Suppressor macrophage (primary cell): Measurements from ENCODE around the gene ABTB1.
A peak's percentile ranks its signal among the peaks of the same experiment; 100 is the strongest.
"Not testable (repeated sequence)": the region's sequence is repeated elsewhere in the genome, so short reads cannot be mapped to it uniquely, and the experiment has no call there.

Source experiments
- DNase-seq, 4 experiments: peaks; one replicate each; pipeline ENCODE4 v3.0.0-alpha.2; 2020 to 2022

ABTB1 gene

DNA sequence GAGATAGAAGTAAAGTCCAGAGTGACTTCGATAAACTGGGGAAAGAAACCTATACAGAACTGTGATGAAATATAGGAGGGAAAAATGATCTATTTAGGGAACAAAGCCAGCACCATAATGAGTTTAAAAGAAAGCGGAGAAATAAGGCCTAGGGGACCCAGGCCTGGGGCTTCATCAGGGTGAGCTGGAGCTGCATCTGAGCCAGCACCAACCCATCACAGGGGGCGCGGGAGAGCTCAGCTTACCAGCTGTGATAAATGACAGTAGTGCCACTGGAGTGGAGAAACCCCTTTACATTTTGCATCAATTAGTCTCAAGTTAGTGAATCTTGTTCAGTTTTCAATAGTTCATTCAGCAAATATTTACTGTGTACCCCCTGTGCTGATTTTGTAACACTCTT lies 22.5 kb upstream of the ABTB1 start:
- no peak for DNase-seq

DNA sequence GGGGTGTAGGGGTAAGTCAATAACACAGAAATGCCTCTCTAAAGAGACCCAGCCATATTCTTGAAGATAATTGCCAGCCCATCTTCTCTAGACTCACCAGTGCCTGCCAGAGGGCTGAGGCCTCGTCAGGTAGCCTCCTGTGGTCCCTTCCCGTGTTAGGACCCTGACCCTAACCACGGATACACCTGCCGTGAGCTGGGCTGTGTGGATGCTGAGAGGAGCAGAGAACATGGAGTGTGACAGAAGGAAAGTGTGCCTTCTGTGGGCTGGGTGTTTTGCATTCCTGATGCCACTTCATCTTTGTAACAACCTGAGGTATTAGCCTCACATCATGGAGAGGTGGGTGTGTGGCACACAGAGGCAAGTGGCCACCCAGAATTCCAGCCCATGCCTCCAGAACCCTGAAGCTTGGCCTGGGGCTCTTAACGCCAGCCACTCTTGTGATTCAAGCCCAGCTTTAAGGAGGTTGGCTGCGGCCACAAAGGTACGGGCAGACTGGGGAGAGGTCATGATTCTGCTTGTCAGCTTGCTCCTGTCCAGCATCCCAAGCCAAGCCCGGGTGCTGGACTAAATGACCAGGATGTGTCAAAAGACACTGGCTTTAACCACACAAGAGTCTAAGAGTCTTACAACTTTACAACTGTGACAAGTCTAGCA lies 21.1 kb upstream of the ABTB1 start:
- no peak for DNase-seq

DNA sequence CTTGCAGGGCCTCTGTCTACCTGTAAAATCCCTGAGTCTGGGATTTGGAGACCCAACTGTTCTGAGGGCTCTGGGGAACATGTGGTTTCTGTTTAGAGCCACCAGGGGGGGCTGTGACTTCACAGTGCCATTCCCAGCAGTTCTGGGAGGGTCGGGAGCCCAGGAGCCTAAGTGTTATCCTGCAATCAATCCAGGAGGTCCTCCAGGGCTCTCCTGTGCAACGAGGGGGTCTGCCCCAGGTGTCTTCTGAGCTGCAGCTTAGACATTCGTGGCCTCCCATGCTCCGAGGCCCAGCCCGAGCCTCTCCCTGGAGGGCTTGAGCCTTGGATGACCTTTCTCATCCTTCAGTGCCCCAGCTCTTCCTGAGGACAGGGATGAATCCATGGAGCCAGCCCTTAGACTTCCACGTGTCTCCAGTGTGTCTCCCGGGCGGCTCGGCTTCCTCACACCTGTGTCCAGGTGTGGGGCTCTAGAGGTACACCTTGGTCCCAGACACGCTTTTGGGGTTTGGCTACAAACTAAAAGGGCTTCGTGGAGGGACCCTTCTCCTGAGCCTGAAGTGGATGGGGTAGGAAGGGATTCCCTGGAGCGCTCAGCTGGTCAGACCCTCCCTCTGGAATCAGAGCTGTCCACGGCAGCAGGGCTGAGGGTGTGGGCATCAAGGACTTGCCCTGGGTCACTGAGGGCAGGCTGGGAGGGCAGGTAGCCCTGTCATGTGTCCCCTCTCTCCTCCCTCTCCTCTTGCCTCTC lies 20.3 kb upstream of the ABTB1 start:
- DNase-seq, result peak; percentile 63 to 77 (median 72)

DNA sequence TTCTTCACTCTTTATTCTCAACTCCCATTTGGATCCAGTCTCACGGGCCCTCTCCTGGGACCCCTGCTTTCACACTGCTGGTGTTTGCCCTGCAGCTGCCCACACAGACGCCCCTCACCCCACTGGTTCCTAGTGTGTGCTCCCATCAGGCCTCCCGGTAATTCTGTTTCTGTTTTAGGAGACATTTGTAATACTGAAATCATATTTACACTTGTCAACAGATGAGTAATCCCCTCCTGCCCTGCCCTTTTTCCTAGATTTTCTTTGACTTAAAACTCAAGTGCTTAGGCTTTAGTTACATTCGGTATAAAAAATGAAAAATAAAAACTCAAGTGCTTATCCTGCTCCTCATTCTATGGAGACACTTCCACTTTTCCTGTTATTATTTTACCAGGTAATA lies 18.4 kb upstream of the ABTB1 start:
- DNase-seq, result peak in 1 of 4 experiments; percentile 16

DNA sequence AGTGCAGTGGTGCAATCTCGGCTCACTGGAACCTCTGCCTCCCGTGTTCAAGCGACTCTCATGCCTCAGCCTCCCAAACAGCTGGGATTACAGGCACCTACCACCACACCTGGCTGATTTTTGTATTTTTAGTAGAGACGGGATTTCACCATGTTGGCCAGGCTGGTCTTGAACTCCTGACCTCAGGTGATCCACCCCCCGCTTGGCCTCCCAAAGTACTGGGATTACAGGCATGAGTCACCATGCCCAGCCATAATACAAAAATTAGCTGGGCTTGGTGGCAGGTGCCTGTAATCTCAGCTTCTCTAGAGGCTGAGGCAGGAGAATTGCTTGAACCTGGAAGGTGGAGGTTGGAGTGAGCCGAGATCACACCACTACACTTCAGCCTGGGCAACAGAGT lies 17.8 kb upstream of the ABTB1 start:
- DNase-seq, result not testable (repeated sequence)

DNA sequence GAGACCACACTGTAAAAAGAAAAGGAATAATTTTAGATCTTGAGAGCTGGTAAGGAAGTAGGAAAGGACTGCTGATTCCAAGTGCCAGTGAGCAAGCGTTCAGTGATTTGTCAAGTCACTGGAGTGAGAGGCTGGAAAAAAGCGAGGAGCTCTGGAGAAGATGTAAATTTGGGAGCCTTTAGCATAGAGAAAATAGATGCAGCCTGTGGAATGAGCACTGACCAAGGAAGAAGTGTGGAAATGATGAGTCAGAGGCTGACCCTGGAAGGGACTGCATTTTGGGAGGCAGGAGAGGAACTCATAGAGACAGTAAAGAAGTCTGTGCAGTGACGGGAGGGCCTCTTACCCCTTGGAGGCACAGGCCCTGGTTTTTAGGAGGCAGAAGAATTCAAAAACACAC lies 17.1 kb upstream of the ABTB1 start:
- DNase-seq, result peak; percentile 31 to 68 (median 58)

DNA sequence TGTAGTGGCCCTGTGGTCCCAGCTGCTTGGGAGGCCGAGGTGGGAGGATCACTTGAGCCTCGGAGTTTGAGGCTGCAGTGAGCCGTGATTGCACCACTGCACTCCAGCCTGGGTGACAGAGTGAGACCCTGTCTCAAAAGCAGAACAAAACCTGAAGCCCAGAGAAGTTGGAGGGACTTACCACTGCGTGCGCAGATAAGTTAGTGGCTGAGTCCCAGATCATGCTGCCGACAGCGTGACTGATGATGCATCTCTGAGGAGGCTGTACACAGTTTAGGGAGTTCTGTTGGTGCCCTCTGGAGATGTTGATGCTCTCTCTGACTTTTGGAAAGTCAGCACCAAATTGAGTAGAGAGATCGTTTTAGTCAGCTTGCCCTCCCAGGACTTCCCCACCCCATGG lies 15.8 kb upstream of the ABTB1 start:
- DNase-seq, result no peak

DNA sequence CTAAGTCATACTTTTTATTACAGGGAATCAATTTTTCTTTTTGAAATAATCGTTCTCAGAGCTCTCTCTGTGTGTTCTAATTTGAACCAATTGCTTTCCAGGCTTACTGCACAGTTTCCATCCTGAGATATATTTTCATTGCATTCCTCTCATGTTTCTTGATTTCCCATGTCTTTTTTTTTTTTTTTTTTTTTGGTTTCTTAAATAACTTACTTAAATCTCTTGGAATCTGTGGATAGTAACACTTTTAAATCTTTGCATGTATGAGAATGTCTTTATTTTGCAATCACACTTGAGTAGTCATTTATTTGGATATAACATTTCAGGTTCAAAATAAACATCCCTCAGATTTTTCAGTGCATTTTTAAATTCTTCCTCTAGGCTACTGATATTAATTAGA lies 14.5 kb upstream of the ABTB1 start:
- DNase-seq, result no peak

DNA sequence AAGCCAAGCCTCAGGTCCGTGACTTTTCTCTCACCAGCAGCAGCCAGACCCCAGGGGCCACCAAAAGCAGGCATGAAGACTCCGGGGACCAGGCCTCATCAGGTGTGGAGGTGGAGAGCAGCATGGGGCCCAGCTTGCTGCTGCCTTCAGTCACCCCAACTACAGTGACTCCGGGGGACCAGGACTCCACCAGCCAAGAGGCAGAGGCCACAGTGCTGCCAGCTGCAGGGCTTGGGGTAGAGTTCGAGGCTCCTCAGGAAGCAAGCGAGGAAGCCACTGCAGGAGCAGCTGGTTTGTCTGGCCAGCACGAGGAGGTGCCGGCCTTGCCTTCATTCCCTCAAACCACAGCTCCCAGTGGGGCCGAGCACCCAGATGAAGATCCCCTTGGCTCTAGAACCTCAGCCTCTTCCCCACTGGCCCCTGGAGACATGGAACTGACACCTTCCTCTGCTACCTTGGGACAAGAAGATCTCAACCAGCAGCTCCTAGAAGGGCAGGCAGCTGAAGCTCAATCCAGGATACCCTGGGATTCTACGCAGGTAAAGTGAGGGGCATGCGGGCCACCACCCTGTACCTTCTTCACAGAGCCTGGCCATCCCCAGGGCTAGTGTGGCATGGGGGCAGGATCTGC lies 12.0 kb upstream of the ABTB1 start:
- no peak for DNase-seq

DNA sequence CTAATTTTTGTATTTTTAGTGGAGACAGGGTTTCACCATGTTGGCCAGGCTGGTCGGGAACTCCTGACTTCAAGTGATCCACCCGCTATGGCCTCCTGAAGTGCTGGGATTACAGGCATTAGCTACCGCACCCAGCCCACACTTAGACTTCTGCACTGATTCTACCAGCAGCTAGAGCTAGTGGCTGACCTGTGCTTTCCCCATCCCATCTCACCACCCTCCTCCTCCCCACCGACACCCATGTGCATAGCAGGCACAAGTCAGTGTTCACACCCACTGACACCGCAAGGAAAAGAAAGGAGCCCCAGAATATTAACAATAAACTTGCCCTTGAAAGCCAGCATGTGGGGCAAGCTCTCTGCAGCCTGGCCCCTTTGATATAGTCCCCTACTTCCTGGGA lies 11.2 kb upstream of the ABTB1 start:
- DNase-seq, result no peak

DNA sequence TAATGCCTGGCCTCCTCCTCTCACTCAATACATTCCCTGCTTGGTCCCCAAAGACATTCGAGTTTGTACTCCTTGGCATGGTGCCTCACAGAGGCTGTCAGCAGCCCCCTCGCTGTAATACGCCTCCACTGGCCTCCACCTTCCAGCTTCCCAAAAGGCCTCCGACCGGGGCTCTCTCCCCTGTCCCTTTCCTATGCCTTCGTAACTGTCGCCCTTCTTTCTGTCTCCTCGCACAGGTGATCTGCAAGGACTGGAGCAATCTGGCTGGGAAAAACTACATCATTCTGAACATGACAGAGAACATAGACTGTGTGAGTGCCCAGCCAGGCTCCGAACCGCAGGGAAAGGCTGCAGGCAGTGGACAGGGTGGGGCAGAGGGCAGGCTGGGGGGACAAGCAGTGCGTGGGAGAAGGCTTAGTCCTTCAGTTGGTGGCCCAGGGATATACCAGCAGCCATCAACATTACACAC lies 10.7 kb upstream of the ABTB1 start:
- DNase-seq, result no peak

DNA sequence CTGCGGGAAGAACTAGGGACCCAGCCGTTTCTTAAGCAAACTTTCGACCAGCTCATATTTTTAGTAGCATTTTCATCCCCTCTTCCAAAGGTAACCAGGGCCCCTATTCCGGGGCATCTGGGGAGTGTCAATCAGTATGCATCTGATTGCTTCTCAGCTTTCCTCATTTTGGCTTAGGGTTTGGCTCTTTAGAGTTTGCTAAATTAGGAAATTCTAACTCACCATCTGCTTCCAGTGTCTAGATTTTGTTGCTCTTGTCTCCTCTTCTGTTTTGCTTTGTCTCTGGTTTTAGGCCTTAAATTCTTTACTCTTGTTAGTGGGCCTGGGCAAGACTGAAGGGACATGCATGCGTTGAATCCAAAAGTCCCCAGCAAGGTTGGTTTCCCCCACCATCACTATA lies 9.6 kb upstream of the ABTB1 start:
- DNase-seq, result no peak

DNA sequence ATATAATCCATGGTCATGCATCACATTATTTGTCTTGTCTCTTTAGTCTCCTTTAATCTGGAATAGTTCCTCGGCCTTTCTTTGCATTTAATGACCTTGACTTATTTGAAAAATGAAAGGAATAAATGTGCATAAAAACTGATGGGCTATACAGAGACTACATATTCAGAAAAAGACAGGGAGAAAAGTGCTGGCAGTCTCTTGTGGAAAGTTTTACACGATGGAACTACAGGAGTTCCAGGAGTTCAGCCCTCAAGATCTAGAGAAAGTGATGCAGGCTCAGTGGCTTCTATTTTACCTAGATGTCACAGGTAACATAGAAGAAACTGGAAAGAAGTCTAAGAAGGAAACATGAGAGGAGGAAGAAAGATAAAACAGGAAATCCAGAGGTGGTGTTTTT lies 7.6 kb upstream of the ABTB1 start:
- DNase-seq, result no peak

DNA sequence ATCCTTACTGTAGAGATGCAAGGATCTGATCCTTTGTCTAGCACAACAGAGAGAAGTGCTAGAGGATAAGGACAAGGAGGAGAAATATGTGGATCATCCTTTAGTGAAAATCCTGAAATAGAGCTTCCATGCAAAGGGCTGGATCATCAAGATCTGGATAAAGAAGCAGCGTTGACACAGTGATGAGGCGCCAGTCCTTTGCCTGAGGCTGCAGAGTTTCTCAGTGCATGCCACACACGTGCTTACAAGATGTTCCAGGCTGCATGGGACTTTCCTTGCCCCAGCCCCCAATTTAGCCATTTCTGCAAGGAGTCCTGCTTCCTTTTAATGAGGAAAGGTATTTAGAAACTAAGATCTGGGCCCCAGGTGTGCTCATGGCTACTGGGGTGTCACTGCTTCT lies 7.2 kb upstream of the ABTB1 start:
- DNase-seq, result no peak

DNA sequence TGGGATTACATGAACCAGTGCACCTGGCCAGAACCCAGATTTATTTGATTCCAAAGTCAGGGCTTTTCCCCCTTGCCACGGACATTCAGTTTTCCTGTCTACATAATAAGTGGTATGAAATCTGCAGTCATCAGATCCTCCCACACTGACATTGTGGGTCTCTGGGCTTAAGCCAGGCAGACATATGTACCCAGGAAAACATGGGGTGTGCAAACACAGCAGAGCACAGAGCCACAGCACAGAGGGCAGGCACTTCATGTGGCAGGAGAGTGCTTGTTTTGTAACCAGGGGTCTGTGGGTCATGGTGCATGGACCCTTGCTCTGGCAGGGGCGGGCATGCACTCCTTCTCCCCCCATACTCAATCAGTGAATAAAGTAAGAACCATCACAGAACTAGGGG lies 6.1 kb upstream of the ABTB1 start:
- DNase-seq, result no peak

DNA sequence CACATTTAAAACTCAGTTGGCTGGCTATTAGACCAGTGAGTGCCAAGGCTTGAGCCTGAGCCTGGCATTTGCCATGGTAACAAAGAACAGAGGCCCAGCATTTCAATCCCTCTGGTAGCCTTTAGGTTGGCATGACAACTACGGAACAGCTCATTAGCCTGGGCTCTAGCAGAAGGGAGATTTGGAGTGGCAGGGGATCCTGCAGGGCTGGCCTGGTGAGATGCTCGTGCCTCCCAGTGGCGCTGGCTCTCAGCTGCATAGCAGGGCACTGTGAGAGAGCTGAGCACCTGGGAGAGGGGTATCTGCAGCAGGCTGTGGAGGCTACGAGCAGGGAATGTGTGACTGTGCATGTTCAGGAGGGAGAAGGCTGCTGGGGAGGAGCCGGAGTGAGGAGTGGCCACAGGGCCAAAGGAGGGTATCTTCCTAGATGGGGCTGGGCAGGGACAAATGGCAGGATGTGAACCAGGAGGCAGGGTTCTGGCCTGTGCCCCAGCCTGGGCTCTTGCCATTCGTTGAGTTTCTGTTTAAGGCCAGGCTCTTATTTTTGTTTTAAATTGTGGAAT lies 5.6 kb upstream of the ABTB1 start:
- DNase-seq, result no peak

DNA sequence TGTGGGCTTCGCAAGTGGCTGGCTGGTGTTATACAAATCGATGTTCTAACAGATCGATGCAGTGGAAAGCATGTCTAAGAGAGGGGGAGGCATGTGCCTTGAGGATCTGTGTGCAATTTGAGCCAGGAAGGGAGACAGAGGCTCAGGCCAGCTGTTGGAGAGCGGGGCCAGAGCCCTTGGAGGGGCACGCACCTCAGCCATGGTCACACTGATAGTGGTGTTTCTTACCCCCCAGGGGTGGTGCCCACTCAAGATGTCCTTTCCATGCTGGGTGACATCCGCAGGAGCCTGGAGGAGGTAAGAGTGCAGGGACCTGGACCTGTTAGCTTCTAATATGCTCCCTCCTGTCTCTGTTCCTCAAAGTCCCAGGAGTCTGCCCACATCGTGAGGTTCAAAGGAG lies 3.8 kb upstream of the ABTB1 start:
- no peak for DNase-seq

DNA sequence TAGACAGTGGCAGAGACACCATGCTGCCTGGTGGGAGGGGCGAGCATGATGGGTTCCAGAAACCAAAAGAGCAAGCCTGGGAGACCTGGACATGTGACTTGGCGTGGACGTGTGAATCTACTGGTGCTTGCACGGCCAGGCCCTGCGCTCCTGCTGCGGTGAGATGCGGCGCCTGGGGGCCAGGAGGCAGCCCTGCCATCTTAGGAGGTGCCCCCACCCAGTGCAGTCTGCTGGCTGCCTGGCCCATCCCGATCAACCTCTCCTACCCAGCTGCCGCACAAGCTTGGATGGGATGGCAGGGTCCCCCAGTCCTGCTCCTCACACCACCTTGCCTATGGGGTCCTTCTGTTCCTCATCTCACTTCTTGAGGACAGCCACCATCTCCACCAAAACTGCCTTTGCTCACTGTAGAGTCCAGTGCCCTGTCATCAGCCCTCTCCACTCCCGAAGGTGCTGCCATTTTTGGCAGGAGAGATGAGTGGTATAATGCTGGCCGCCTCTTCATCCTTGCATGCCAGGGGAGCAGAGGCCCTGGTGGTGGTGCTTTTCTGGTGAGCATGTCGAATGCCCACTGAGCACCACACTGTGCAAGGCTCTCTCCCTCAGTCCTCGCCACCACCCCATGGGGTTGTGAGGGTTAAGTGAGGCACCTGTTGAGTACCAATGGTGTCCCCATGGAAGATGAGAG lies 3.1 kb upstream of the ABTB1 start:
- DNase-seq, result no peak

DNA sequence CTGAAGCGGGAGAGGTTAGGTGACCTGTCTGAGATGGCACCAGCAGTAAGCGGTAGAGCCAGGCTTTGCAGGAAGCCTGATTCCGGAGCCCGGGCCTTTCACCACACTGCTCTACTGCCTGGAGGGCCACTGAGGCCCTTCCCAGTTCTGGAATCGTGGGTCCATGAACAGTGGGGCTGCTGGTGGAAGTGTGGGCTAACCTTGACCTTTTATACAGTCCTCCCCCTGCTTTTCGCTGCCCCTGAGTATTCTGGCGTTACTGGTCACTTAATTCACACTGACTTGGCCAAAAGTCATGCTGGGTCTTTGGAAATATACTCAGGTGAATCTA lies 2.6 kb upstream of the ABTB1 start:
- DNase-seq, result no peak

DNA sequence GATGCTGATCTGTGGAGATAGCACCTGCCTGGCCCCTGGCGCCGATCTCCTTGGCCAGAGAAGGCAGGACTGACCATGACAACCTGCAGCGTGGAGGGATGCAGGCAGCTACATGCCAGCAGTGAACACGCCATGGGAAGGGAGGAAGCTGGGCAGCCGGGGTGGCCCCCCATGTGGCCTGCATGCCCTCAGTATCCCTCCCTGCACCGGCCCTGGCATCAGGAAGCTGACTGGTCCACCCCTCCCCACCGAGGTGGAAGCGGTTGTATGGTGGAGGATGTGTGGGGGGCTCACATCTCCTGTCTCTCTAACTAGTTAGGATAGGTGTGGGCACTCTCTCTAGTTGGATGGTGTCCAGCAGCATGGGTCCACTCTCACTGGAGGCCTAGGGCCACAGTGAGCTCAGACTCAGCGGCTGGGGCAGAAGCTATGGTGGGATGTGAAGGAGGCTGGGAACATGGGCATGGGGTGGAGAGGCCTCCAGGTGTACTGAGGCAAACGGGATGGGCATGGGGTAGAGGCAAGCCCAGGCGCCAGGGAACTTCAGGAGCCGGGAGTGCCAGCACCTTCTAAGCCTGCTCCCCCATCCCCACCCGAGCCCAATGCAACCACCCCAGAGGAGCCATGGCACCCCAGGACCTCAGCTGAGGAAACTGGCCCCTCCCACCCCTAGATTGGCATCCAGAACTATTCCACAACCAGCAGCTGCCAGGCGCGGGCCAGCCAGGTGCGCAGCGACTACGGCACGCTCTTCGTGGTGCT lies 1.8 kb upstream of the ABTB1 start:
- DNase-seq, result no peak

DNA sequence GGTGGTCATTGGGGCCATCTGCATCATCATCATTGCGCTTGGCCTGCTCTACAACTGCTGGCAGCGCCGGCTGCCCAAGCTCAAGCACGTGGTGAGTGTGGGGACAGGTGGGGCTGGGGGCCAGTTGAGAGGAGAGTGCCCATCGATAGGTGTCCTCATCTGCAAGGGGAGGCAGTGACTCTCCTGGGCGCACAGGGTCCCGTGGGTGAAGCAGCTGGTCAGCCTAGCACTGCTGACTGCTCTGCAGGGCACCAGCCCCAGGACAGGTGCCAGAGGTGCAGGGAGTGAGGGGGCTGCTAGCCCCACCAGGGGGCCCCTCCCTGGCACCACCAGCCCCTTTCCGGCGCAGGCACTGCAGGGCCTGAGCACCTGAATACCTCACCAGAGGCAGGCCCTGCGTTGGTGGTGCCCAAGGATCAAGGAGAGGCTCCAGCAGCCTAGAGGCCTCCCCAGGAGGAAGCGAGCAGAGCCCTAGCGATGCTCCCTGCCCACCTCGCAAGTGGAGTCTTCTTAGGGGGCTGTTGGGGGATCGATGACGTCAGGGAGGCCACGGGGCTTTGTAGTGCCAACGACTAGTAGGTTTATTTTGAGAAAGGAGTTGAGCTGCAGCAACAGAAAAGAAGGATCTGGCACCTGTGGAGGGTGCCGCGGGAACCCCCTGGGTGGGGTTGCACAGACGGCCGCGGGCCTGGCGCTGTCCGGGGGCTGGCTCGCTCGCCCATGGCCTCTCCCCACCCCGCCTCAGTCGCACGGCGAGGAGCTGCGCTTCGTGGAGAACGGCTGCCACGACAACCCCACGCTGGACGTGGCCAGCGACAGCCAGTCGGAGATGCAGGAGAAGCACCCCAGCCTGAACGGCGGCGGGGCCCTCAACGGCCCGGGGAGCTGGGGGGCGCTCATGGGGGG lies 976 bp upstream of the ABTB1 start:
- DNase-seq, result peak in 2 of 4 experiments; percentile 40 to 52
